HG03342 (cell line): ENCODE results near the gene TMEM234.
"Not testable (repeated sequence)": the region's sequence is repeated elsewhere in the genome, so short reads cannot be mapped to it uniquely, and the experiment has no call there.

ENCODE experiments used
- ATAC-seq: cut with Tn5 transposase; IDR thresholded peaks from one replicate; pipeline ENCODE4 v1.9.1; 2021; ENCODE audit warnings: mild to moderate bottlenecking, moderate library complexity; ENCODE audit not compliant: unreplicated experiment

The TMEM234 gene

GRCh38 chr1:32221980-32222755 lies at the start of gene TMEM234, which contains the start of gene EIF3I:
TMEM234 (minus strand) TSS chr1:32222353; CDS start chr1:32222322, 31 bp downstream.
EIF3I (plus strand) TSS chr1:32222407; CDS start chr1:32222442, 35 bp downstream.
- peak; percentile 84 for ATAC-seq

- no peak for ATAC-seq
These were observed 47.6 kb upstream of the TMEM234 start for GRCh38 chr1:32269744-32270143.

- no peak for ATAC-seq
These were observed 44.9 kb upstream of the TMEM234 start for GRCh38 chr1:32266921-32267591.

- no peak for ATAC-seq
These were observed 43.7 kb upstream of the TMEM234 start for GRCh38 chr1:32265846-32266245.

- ATAC-seq = no peak
These were observed 41.6 kb upstream of the TMEM234 start for GRCh38 chr1:32263744-32264143.

GRCh38 chr1:32263236-32263593 lies 41.1 kb upstream of the TMEM234 start:
- ATAC-seq = not testable (repeated sequence)

- ATAC-seq = no peak
These were observed 35.0 kb upstream of the TMEM234 start for GRCh38 chr1:32257227-32257508.

GRCh38 chr1:32256473-32257226 lies 34.5 kb upstream of the TMEM234 start:
- no peak for ATAC-seq

GRCh38 chr1:32255072-32256071 lies 33.2 kb upstream of the TMEM234 start:
- no peak for ATAC-seq

GRCh38 chr1:32250893-32251716 lies 29.0 kb upstream of the TMEM234 start, which contains the start of gene LCK:
LCK (plus strand) TSS chr1:32251265; CDS start chr1:32274330, 23,065 bp downstream.
- ATAC-seq = no peak

- ATAC-seq = peak; percentile 54
These were observed 27.8 kb upstream of the TMEM234 start for GRCh38 chr1:32249831-32250525.

GRCh38 chr1:32247983-32248889 lies 26.1 kb upstream of the TMEM234 start:
- no peak for ATAC-seq

GRCh38 chr1:32247452-32247851 lies 25.3 kb upstream of the TMEM234 start:
- ATAC-seq = no peak

- no peak for ATAC-seq
These were observed 24.7 kb upstream of the TMEM234 start, which contains the start of gene FAM167B for GRCh38 chr1:32246888-32247273. FAM167B (plus strand) TSS chr1:32247222; CDS start chr1:32247422, 200 bp downstream.

GRCh38 chr1:32242341-32242851 lies 20.2 kb upstream of the TMEM234 start:
- ATAC-seq = no peak

- peak; percentile 44 for ATAC-seq
These were observed 19.0 kb upstream of the TMEM234 start for GRCh38 chr1:32241001-32241763.
